Measurements from ENCODE around the gene KDM7A. TPM values are rescaled to one million over a fixed set of nuclear protein-coding genes. Genes with fewer than 3 reads are reported as not detected.
"Not testable (repeated sequence)": the region's sequence is repeated elsewhere in the genome, so short reads cannot be mapped to it uniquely, and the experiment has no call there.

The KDM7A gene
- total RNA-seq, 1 experiment from 2014 or later = 6.6 TPM

- Histone ChIP-seq H2AFZ (ENCODE audit: low read length) (no peak overlapping the region), H4K20me1 (ENCODE audit: control insufficient read depth, insufficient read depth, insufficient read length) (no peaks in the 10 kb centered on the region), H3K4me1 (ENCODE audit: insufficient read depth, low read length) (no peaks in the 10 kb centered on the region), H2BK20ac (ENCODE audit: low read depth, low read length, poor library complexity, severe bottlenecking) (no peak overlapping the region), H3K56ac (ENCODE audit: insufficient read length, low read depth, low read length) (no peak overlapping the region), H3K27me3 (ENCODE audit: insufficient read depth, low read length) (no peaks in the 10 kb centered on the region), H3K79me2 (ENCODE audit: insufficient read depth, low read length) (no peaks in the 10 kb centered on the region), H3K9me3 (ENCODE audit: control insufficient read depth, low read depth, low read length) (no peaks in the 10 kb centered on the region), H4K91ac (ENCODE audit: insufficient read length, low read depth, low read length) (no peak overlapping the region), H3K14ac (ENCODE audit: insufficient read depth, low read length) (no peak overlapping the region), H4K5ac (ENCODE audit: insufficient read length, low read depth, low read length) (no peak overlapping the region), H3K4ac (ENCODE audit: low read depth, low read length) (no peak overlapping the region), H2BK120ac (ENCODE audit: low read depth, low read length, poor library complexity, severe bottlenecking) (no peak overlapping the region), H2BK12ac (ENCODE audit: insufficient read length, low read depth, low read length) (no peak overlapping the region), H3K23me2 (ENCODE audit: insufficient read length, low read depth, low read length, poor library complexity, severe bottlenecking) (no peaks in the 10 kb centered on the region), H2AK5ac (ENCODE audit: insufficient read length, low read length) (no peak overlapping the region), H3T11ph (ENCODE audit: low read length) (no peak overlapping the region), H4K8ac (replicated peaks; ENCODE audit: insufficient read length, low read depth, low read length) (no peak overlapping the region), H2BK5ac (ENCODE audit: insufficient read length, low read length) (no peak overlapping the region), H3K18ac (ENCODE audit: insufficient read length, low read depth, low read length) (no peak overlapping the region), H3K79me1 (ENCODE audit: insufficient read depth, low read depth, low read length, poor library complexity, severe bottlenecking) (no peaks in the 10 kb centered on the region), H2BK15ac (ENCODE audit: low read depth, low read length) (no peak overlapping the region), H3K4me2 (ENCODE audit: insufficient read depth, insufficient read length, low read length) (no peak overlapping the region), H3K9ac (ENCODE audit: extremely low read depth, insufficient read length, low read length) (no peak overlapping the region), H3K27ac (ENCODE audit: insufficient read length, low read depth, low read length) (no peak overlapping the region), H3K23ac (ENCODE audit: insufficient read length, low read depth, low read length) (no peak overlapping the region)
- Mint-ChIP-seq H3K36me3 (ENCODE audit: insufficient read depth in 1 of 3, low read depth in 3 of 3) (peaks cover 7 to 22% (median 10%) of the 10 kb centered on the region in 3 experiments; a peak in 6 of 7 replicates), H3K27me3 (ENCODE audit: low read depth) (no peaks in the 10 kb centered on the region), H3K4me1 (no peaks in the 10 kb centered on the region), H3K27ac (0 out of 7 replicates have a peak overlapping the region, but pooled peaks of 1 of the 3 experiments have one; percentile 41), H3K9me3 (no peaks in the 10 kb centered on the region; a peak in 1 of 5 replicates), H3K4me3 (no peak overlapping the region)
- no peak for TF ChIP-seq CTCF (conservative IDR thresholded peaks at IDR 0.05)
- no CpG with 5 or more reads among the region's 4 CpGs for WGBS (ENCODE audit: extremely low coverage, insufficient read length, low lambda C conversion rate)
- no peak for DNase-seq
These were observed 55.5 kb downstream of the KDM7A start for GRCh38 chr7:140121326-140121725.

- not testable (repeated sequence) for H3K4me2 ChIP-seq (ENCODE audit: insufficient read depth, insufficient read length, low read length); H3K27ac ChIP-seq (ENCODE audit: insufficient read length, low read depth, low read length); H2AK5ac ChIP-seq (ENCODE audit: insufficient read length, low read length); H4K8ac ChIP-seq (replicated peaks; ENCODE audit: insufficient read length, low read depth, low read length); H3K27ac Mint-ChIP-seq; H2BK12ac ChIP-seq (ENCODE audit: insufficient read length, low read depth, low read length); H3K4me3 Mint-ChIP-seq; H2BK5ac ChIP-seq (ENCODE audit: insufficient read length, low read length); H3K9ac ChIP-seq (ENCODE audit: extremely low read depth, insufficient read length, low read length); H4K91ac ChIP-seq (ENCODE audit: insufficient read length, low read depth, low read length); H2BK20ac ChIP-seq (ENCODE audit: low read depth, low read length, poor library complexity, severe bottlenecking); H3K79me2 ChIP-seq (ENCODE audit: insufficient read depth, low read length); H3K4ac ChIP-seq (ENCODE audit: low read depth, low read length); H3K4me1 ChIP-seq (ENCODE audit: insufficient read depth, low read length); H2AFZ ChIP-seq (ENCODE audit: low read length); H3T11ph ChIP-seq (ENCODE audit: low read length); H4K20me1 ChIP-seq (ENCODE audit: control insufficient read depth, insufficient read depth, insufficient read length); H3K27me3 ChIP-seq (ENCODE audit: insufficient read depth, low read length); H3K56ac ChIP-seq (ENCODE audit: insufficient read length, low read depth, low read length); H3K27me3 Mint-ChIP-seq (ENCODE audit: low read depth); H3K9me3 ChIP-seq (ENCODE audit: control insufficient read depth, low read depth, low read length); H4K5ac ChIP-seq (ENCODE audit: insufficient read length, low read depth, low read length); H3K14ac ChIP-seq (ENCODE audit: insufficient read depth, low read length); H3K23ac ChIP-seq (ENCODE audit: insufficient read length, low read depth, low read length); H3K23me2 ChIP-seq (ENCODE audit: insufficient read length, low read depth, low read length, poor library complexity, severe bottlenecking); H3K79me1 ChIP-seq (ENCODE audit: insufficient read depth, low read depth, low read length, poor library complexity, severe bottlenecking); H2BK15ac ChIP-seq (ENCODE audit: low read depth, low read length); H3K18ac ChIP-seq (ENCODE audit: insufficient read length, low read depth, low read length); H2BK120ac ChIP-seq (ENCODE audit: low read depth, low read length, poor library complexity, severe bottlenecking); DNase-seq; H3K4me1 Mint-ChIP-seq
- no CpG with 5 or more reads among the region's 31 CpGs for WGBS (ENCODE audit: extremely low coverage, insufficient read length, low lambda C conversion rate)
- peaks cover 43 to 52% (median 49%) of the 10 kb centered on the region in 3 experiments for H3K36me3 Mint-ChIP-seq (ENCODE audit: insufficient read depth in 1 of 3, low read depth in 3 of 3)
- H3K9me3 Mint-ChIP-seq = peaks cover 13 to 17% of the 10 kb centered on the region in 2 experiments; a peak in 4 of 5 replicates
These were observed 62.0 kb downstream of the KDM7A start for GRCh38 chr7:140114817-140115216.

All from H9 (cell line).